Upper lobe of right lung (tissue), 1 donor: Measurements from ENCODE around the gene POU2F1. TPM values are rescaled to one million over a fixed set of nuclear protein-coding genes. Genes with fewer than 3 reads are reported as not detected.

Source experiments
- ATAC-seq: fragments of 200-7000 bp; cut with Tn5 transposase; one replicate; pipeline ENCODE4 v1.9.1; 2020; ENCODE audit warnings: mild to moderate bottlenecking, moderate library complexity
- DNase-seq: peaks from one replicate; pipeline ENCODE4 v3.0.0-alpha.2; 2020
- H3K27ac ChIP-seq: fragments of 200-600 bp; one replicate; pipeline ENCODE4 v1.8.0; 2022
- H3K27me3 ChIP-seq: fragments of 200-600 bp; one replicate; pipeline ENCODE4 v1.8.0; 2022; ENCODE audit warnings: mild to moderate bottlenecking
- H3K36me3 ChIP-seq: fragments of 200-600 bp; one replicate; pipeline ENCODE4 v1.8.0; 2022
- H3K4me1 ChIP-seq: fragments of 200-600 bp; one replicate; pipeline ENCODE4 v1.8.0; 2022
- H3K4me3 ChIP-seq: fragments of 200-600 bp; one replicate; pipeline ENCODE4 v1.8.0; 2022; ENCODE audit warnings: mild to moderate bottlenecking
- H3K9me3 ChIP-seq: fragments of 200-600 bp; one replicate; pipeline ENCODE4 v1.8.0; 2022
- CTCF ChIP-seq: fragments of 200-600 bp; IDR thresholded peaks from one replicate; pipeline ENCODE4 v1.8.0; 2022; ENCODE audit warnings: antibody characterized with exemption
- intact Hi-C: fragments of 100-400 bp; cut with DNase I; formaldehyde crosslinking; loops from one replicate; pipeline ENCODE4 v1.11.0; 2022
- total RNA-seq: library from RNA; stranded (reverse); fragmentation: NEBNext Ultra II Directional; extraction: Animal tissue kit (Norgen Biotek cat#: 25700); gene quantifications from one replicate; pipeline ENCODE4 v1.2.1, GENCODE V29; 2021
- donor health status: DM: no; HTN: yes; CAD: no; lungs with severe emphysema.

POU2F1 gene
- total RNA-seq, 1 donor from 2014 or later, result 15.3 TPM

- peaks cover 3% of the 10 kb centered on the region for H3K27me3 ChIP-seq
- H3K9me3 ChIP-seq, result no peaks in the 10 kb centered on the region
- DNase-seq (no peak), ATAC-seq (no peak)
- no peak for TF ChIP-seq CTCF
- no peak overlapping the region for H3K27ac ChIP-seq
- H3K4me1 ChIP-seq, result peaks cover 3% of the 10 kb centered on the region
- no peaks in the 10 kb centered on the region for H3K36me3 ChIP-seq
- intact Hi-C loops, result no loop called here
- no peak overlapping the region for H3K4me3 ChIP-seq
Measured at GRCh38 chr1:167434306-167434705, 213.6 kb downstream of the POU2F1 start.

DNA sequence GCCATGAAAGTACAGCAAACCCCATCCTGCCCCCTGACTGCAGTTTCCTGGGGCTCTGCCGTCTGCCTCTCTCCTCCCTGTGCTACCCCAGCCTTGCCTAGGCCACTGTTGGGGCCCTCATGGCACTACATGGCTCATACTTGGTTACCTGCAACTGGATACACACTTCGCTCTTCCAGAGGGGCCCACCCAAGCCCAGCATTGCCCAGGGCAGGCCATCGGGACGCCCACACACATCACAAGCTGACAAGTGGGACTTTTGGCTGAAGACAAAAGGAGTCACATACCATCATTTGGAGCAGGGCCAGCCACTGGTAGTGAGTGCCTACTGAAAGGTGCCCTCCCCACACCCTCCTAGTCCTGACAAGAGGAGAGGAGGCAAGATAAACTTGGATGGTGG lies 214.8 kb downstream of the POU2F1 start:
- intact Hi-C loops, result no loop called here
- ATAC-seq (no peak), DNase-seq (no peak)
- peaks cover 8% of the 10 kb centered on the region for H3K4me1 ChIP-seq
- H3K27ac ChIP-seq, result no peak overlapping the region
- H3K4me3 ChIP-seq, result no peak overlapping the region
- TF ChIP-seq CTCF, result no peak
- H3K36me3 ChIP-seq, result no peaks in the 10 kb centered on the region
- H3K27me3 ChIP-seq, result peaks cover 8% of the 10 kb centered on the region
- no peaks in the 10 kb centered on the region for H3K9me3 ChIP-seq

GRCh38 chr1:167438171-167439138 lies 217.8 kb downstream of the POU2F1 start:
- ATAC-seq (no peak), DNase-seq (no peak)
- no peak for TF ChIP-seq CTCF
- Histone ChIP-seq H3K36me3 (no peaks in the 10 kb centered on the region), H3K27me3 (peaks cover 8% of the 10 kb centered on the region), H3K27ac (no peak overlapping the region), H3K4me1 (peaks cover 14% of the 10 kb centered on the region), H3K4me3 (no peak overlapping the region), H3K9me3 (no peaks in the 10 kb centered on the region)
- intact Hi-C loops, result no loop called here

- H3K4me3 ChIP-seq, result peak overlapping the region; percentile 43
- peak; percentile 8 for TF ChIP-seq CTCF
- no peaks in the 10 kb centered on the region for H3K9me3 ChIP-seq
- no peak overlapping the region for H3K27ac ChIP-seq
- peaks cover 8% of the 10 kb centered on the region for H3K27me3 ChIP-seq
- ATAC-seq (peak; percentile 31), DNase-seq (no peak)
- intact Hi-C loops, result no loop called here
- H3K36me3 ChIP-seq, result no peaks in the 10 kb centered on the region
- H3K4me1 ChIP-seq, result peaks cover 14% of the 10 kb centered on the region
Measured at GRCh38 chr1:167439301-167439988, 218.8 kb downstream of the POU2F1 start.

- Histone ChIP-seq H3K4me1 (peaks cover 14% of the 10 kb centered on the region), H3K27ac (no peak overlapping the region), H3K27me3 (peaks cover 8% of the 10 kb centered on the region), H3K9me3 (no peaks in the 10 kb centered on the region), H3K4me3 (no peak overlapping the region), H3K36me3 (no peaks in the 10 kb centered on the region)
- no peak for DNase-seq
- intact Hi-C loops, result loop anchor here (10.0 kb wide), 1 partner anchor 376 kb away; no protein-coding TSS in a partner anchor
- TF ChIP-seq CTCF, result no peak
- ATAC-seq, result no peak
Measured at GRCh38 chr1:167440345-167440744, 219.7 kb downstream of the POU2F1 start.
